Panc1 (cell line): ENCODE results near the gene ACADSB. TPM values are rescaled to one million over a fixed set of nuclear protein-coding genes. Genes with fewer than 3 reads are reported as not detected.

Experiments used
- ATAC-seq: fragments of 200-7000 bp; cut with Tn5 transposase; 2 replicates; pipeline ENCODE4 v1.9.1; 2020; ENCODE audit warnings: mild to moderate bottlenecking, moderate library complexity
- BruUV-seq: library from RNA; stranded (reverse); fragments of 400-500 nt; replicated peaks from 2 replicates; lab custom pipeline; 2021; lab: Mats Ljungman, UMichigan
- CTCF ChIA-PET: fragments of 300-600 bp; sonication (Branson Sonifier 250); formaldehyde crosslinking; loops from one replicate; lab custom pipeline; 2022; ENCODE audit warnings: antibody characterized with exemption; lab: Charles Lee
- POLR2A ChIA-PET: fragments of 300-600 bp; sonication (Branson Sonifier 250); formaldehyde crosslinking; loops from one replicate; lab custom pipeline; 2022; ENCODE audit warnings: antibody characterized with exemption; lab: Charles Lee
- DNase-seq: peaks from one replicate; pipeline ENCODE4 v3.0.0-alpha.2; 2010; ENCODE audit warnings: low read depth, low spot score
- H3K27ac ChIP-seq: 2 replicates; pipeline ENCODE4 v1.5.1; 2011; ENCODE audit warnings: mild to moderate bottlenecking, low read length, inconsistent platforms
- H3K27me3 ChIP-seq: fragments of 200-500 bp; sonication (Bioruptor generic); 2 replicates; pipeline ENCODE4 v1.6.0; 2014; ENCODE audit warnings: low read length, inconsistent platforms; ENCODE audit not compliant: control insufficient read depth, insufficient read depth
- H3K36me3 ChIP-seq: fragments of 200-500 bp; sonication (Bioruptor generic); 2 replicates; pipeline ENCODE4 v1.5.1; 2014; ENCODE audit warnings: inconsistent platforms, mild to moderate bottlenecking, low read length, moderate library complexity; ENCODE audit not compliant: control insufficient read depth, insufficient read depth
- H3K4me1 ChIP-seq: 2 replicates; pipeline ENCODE4 v1.5.1; 2011; ENCODE audit warnings: inconsistent platforms, mild to moderate bottlenecking, low read length, moderate library complexity; ENCODE audit not compliant: control insufficient read depth, insufficient read depth
- H3K4me3 ChIP-seq, 2 experiments: 2 replicates each; pipeline ENCODE4 v1.5.1; 2011 to 2012; ENCODE audit warnings: low read depth in 2 of 2, low read length in 2 of 2, mild to moderate bottlenecking in 2 of 2, inconsistent platforms in 1 of 2, moderate library complexity in 1 of 2
- H3K9me3 ChIP-seq: fragments of 200-500 bp; sonication (Bioruptor generic); 2 replicates; pipeline ENCODE4 v1.5.1; 2014; ENCODE audit warnings: low read depth, mild to moderate bottlenecking, inconsistent platforms, low read length, moderate library complexity; ENCODE audit not compliant: control insufficient read depth, insufficient read depth
- POLR2AphosphoS5 ChIP-seq: IDR thresholded peaks from 2 replicates; pipeline ENCODE4 v1.6.1; 2012; ENCODE audit warnings: mild to moderate bottlenecking, low read depth, low read length, moderate library complexity
- SIN3A ChIP-seq: IDR thresholded peaks from 2 replicates; pipeline ENCODE4 v1.6.1; 2012; ENCODE audit warnings: low read depth, mild to moderate bottlenecking, low read length, moderate library complexity, borderline replicate concordance; ENCODE audit not compliant: insufficient read depth
- TCF7L2 ChIP-seq: IDR thresholded peaks from 2 replicates; pipeline ENCODE4 v1.6.1; 2011; ENCODE audit warnings: mild to moderate bottlenecking, low read depth, low read length, inconsistent platforms
- in situ Hi-C: cut with HindIII; loops from 2 replicates; pipeline ENCODE4 v1.10.0; 2016; ENCODE audit warnings: low sequenced_read_pairs, low pct_unique_long_range_greater_than_20kb
- intact Hi-C: fragments of 100-400 bp; cut with micrococcal nuclease; formaldehyde crosslinking; loops from one replicate; pipeline ENCODE4 v1.10.0; 2022; ENCODE audit not compliant: unreplicated experiment
- total RNA-seq: library from RNA; stranded (reverse); gene quantifications from one replicate; pipeline ENCODE4 v1.2.1, GENCODE V29; 2021; ENCODE audit not compliant: unreplicated experiment
- TF ChIP-seq, protein P1 (sequence below): fragments of 450-650 bp; IDR thresholded peaks from 2 replicates; pipeline ENCODE4 v1.5.1; 2017; ENCODE audit warnings: mild to moderate bottlenecking
- TF ChIP-seq, protein P2 (sequence below), 2 experiments: IDR thresholded peaks; 2 replicates each; pipeline ENCODE4 v1.6.1; 2011 to 2012; ENCODE audit warnings: low read depth in 2 of 2, control low read depth in 1 of 2, low read length in 1 of 2, mild to moderate bottlenecking in 1 of 2, moderate library complexity in 1 of 2; ENCODE audit not compliant: insufficient read depth in 1 of 2

ACADSB gene
- total RNA-seq, 1 experiment from 2014 or later = 19.2 TPM

DNA sequence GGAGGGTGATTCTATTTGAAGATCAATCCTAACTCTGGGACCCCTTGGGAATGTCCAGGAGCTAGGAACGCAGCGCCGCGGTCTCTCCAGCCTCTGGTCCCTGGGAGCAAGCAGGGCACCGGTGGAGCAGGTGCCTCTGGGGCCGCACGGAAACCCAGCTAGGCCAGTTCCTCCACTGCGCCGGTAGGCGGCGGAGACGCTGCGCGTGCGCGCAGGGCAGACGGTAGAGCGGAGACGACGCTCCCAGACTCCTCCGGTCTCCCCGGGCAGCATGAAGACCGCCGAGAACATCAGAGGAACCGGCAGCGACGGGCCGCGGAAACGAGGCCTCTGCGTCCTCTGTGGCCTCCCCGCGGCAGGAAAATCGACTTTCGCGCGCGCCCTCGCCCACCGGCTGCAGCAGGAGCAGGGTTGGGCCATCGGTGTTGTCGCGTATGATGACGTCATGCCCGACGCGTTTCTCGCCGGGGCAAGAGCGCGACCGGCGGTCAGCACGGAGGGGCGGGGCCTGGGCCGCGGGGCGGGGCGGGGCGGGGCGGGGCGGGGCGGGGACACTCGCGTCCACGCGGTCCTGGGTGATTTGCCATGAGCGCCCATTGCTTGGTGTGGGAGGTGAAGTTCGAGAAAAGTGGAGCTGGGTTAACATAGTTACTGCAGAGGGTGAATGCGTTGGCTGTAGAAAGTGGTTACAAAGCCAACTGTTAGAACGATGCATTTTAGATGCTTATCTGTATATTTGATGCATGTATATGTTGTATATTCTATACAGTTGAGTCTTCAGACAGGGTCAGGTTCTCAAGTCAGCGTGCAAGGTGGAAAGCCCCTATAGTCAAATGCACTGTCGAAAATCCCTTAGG lies 28.4 kb upstream of the ACADSB start, which contains the start of gene PSTK:
Gene PSTK, plus strand, starts transcription at position 193 of the 857 bp plus-strand sequence. Its CDS starts 79 bp downstream, at position 272.
- BruUV-seq = TSS peak; percentile 89
- DNase-seq (peak; percentile 86), ATAC-seq (peak; percentile 98)
- intact Hi-C loops (no loop called here), in situ Hi-C loops (no loop called here)
- ChIA-PET CTCF (interaction anchor here (1.4 kb wide), 1 partner anchor 30 kb away, joined by 4 read pairs; no protein-coding TSS in a partner anchor), POLR2A (interaction anchor here (0.7 kb wide), 1 partner anchor 512 kb away, joined by 4 read pairs; no protein-coding TSS in a partner anchor)
- Histone ChIP-seq H3K27ac (peak within 1 kb of the TSS; percentile 91), H3K36me3 (no peaks in the 10 kb centered on the region; the same call in 1 of the 2 replicates), H3K27me3 (no peaks in the 10 kb centered on the region), H3K4me3 (peak within 1 kb of the TSS; percentile 67 to 94), H3K4me1 (peaks cover 9% of the 10 kb centered on the region), H3K9me3 (no peaks in the 10 kb centered on the region)
- TF ChIP-seq POLR2AphosphoS5 = peak; percentile 85
- TF ChIP-seq SIN3A = peak; percentile 82; the same call in 1 of the 2 replicates
- peak; percentile 69 for TF ChIP-seq TCF7L2
- TF ChIP-seq, protein P1, sequence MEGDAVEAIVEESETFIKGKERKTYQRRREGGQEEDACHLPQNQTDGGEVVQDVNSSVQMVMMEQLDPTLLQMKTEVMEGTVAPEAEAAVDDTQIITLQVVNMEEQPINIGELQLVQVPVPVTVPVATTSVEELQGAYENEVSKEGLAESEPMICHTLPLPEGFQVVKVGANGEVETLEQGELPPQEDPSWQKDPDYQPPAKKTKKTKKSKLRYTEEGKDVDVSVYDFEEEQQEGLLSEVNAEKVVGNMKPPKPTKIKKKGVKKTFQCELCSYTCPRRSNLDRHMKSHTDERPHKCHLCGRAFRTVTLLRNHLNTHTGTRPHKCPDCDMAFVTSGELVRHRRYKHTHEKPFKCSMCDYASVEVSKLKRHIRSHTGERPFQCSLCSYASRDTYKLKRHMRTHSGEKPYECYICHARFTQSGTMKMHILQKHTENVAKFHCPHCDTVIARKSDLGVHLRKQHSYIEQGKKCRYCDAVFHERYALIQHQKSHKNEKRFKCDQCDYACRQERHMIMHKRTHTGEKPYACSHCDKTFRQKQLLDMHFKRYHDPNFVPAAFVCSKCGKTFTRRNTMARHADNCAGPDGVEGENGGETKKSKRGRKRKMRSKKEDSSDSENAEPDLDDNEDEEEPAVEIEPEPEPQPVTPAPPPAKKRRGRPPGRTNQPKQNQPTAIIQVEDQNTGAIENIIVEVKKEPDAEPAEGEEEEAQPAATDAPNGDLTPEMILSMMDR = peak; percentile 96
- TF ChIP-seq, protein P2, sequence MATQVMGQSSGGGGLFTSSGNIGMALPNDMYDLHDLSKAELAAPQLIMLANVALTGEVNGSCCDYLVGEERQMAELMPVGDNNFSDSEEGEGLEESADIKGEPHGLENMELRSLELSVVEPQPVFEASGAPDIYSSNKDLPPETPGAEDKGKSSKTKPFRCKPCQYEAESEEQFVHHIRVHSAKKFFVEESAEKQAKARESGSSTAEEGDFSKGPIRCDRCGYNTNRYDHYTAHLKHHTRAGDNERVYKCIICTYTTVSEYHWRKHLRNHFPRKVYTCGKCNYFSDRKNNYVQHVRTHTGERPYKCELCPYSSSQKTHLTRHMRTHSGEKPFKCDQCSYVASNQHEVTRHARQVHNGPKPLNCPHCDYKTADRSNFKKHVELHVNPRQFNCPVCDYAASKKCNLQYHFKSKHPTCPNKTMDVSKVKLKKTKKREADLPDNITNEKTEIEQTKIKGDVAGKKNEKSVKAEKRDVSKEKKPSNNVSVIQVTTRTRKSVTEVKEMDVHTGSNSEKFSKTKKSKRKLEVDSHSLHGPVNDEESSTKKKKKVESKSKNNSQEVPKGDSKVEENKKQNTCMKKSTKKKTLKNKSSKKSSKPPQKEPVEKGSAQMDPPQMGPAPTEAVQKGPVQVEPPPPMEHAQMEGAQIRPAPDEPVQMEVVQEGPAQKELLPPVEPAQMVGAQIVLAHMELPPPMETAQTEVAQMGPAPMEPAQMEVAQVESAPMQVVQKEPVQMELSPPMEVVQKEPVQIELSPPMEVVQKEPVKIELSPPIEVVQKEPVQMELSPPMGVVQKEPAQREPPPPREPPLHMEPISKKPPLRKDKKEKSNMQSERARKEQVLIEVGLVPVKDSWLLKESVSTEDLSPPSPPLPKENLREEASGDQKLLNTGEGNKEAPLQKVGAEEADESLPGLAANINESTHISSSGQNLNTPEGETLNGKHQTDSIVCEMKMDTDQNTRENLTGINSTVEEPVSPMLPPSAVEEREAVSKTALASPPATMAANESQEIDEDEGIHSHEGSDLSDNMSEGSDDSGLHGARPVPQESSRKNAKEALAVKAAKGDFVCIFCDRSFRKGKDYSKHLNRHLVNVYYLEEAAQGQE (IDR thresholded peaks at IDR 0.05; ENCODE audit: insufficient read depth in 1 of 2, low read depth in 2 of 2, low read length in 1 of 2) = peak in 1 of 2 experiments; percentile 38; a peak in 1 of 4 replicates

DNA sequence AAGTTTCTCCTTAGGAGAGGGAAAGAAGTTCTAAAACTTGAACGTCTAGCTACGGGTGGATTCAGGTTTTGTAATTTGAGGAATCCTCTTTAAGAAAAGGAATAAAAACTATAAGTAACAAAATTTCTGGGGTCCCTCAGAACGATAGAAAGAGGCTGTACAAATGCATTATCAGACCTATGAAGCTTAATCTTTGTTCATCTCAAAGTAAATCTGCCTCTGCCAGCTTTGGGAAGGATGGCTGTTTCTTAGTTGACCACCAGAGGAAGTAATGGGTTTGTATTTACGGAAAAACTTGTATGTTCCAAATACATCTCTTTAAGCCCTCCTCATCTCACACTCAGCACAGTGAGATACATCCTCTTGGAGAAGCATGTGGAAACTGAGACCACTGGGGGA lies 27.7 kb upstream of the ACADSB start:
- Histone ChIP-seq H3K36me3 (no peaks in the 10 kb centered on the region; the same call in 1 of the 2 replicates), H3K9me3 (no peaks in the 10 kb centered on the region), H3K27me3 (no peaks in the 10 kb centered on the region), H3K27ac (peak overlapping the region; percentile 91), H3K4me1 (peaks cover 9% of the 10 kb centered on the region), H3K4me3 (peak overlapping the region; percentile 67 to 94)
- no peak for TF ChIP-seq POLR2AphosphoS5
- TF ChIP-seq, protein P1 = peak; percentile 56; the same call in 1 of the 2 replicates
- ATAC-seq (peak; percentile 25; the same call in 1 of the 2 replicates), DNase-seq (peak; percentile 18)
- in situ Hi-C loops (no loop called here), intact Hi-C loops (no loop called here)
- POLR2A ChIA-PET = interaction anchor here (0.6 kb wide), 1 partner anchor 42 kb away, joined by 3 read pairs; no protein-coding TSS in a partner anchor
- TSS peak; percentile 80 for BruUV-seq
- CTCF ChIA-PET = interaction anchor here (1.4 kb wide), 1 partner anchor 29 kb away, joined by 4 read pairs; no protein-coding TSS in a partner anchor
